CD4-positive, alpha-beta T cell treated with Interleukin-2 at 100 ng/mL for 4 hours (primary cell): ENCODE results near the gene CFAP46.
"Not testable (repeated sequence)": the region's sequence is repeated elsewhere in the genome, so short reads cannot be mapped to it uniquely, and the experiment has no call there.

Experiments
- DNase-seq: peaks from one replicate; pipeline ENCODE4 v3.0.0-alpha.2; 2020; ENCODE audit warnings: low spot score

The CFAP46 gene

GRCh38 chr10:132826524-132827422 is 115.6 kb downstream of the CFAP46 start:
- DNase-seq = no peak

GRCh38 chr10:132825783-132826523 is 116.4 kb downstream of the CFAP46 start:
- DNase-seq = not testable (repeated sequence)

GRCh38 chr10:132820056-132820455 is 122.3 kb downstream of the CFAP46 start:
- no peak for DNase-seq

- no peak for DNase-seq
These were observed 124.6 kb downstream of the CFAP46 start for GRCh38 chr10:132817701-132818211.

- DNase-seq = no peak
These were observed 125.7 kb downstream of the CFAP46 start for GRCh38 chr10:132816718-132817117.

GRCh38 chr10:132815168-132815857 is 127.1 kb downstream of the CFAP46 start:
- no peak for DNase-seq

- no peak for DNase-seq
These were observed 127.9 kb downstream of the CFAP46 start for GRCh38 chr10:132814469-132814856.

GRCh38 chr10:132813560-132814468 is 128.6 kb downstream of the CFAP46 start:
- DNase-seq = no peak

- no peak for DNase-seq
These were observed 129.4 kb downstream of the CFAP46 start for GRCh38 chr10:132813001-132813401.

GRCh38 chr10:132812520-132812919 is 129.8 kb downstream of the CFAP46 start:
- no peak for DNase-seq

GRCh38 chr10:132811891-132812481 is 130.4 kb downstream of the CFAP46 start:
- no peak for DNase-seq

- DNase-seq = no peak
These were observed 131.3 kb downstream of the CFAP46 start for GRCh38 chr10:132810807-132811700.

- DNase-seq = no peak
These were observed 132.1 kb downstream of the CFAP46 start for GRCh38 chr10:132810141-132810806.

- no peak for DNase-seq
These were observed 132.9 kb downstream of the CFAP46 start for GRCh38 chr10:132809232-132810140.

GRCh38 chr10:132808383-132809231 is 133.8 kb downstream of the CFAP46 start:
- no peak for DNase-seq

- no peak for DNase-seq
These were observed 134.7 kb downstream of the CFAP46 start for GRCh38 chr10:132807621-132808049.

- no peak for DNase-seq
These were observed 135.8 kb downstream of the CFAP46 start for GRCh38 chr10:132806561-132807003.
